Measurements from ENCODE around the gene CDH2.

CDH2 gene

GRCh38 chr18:28167835-28168349 is 9.0 kb downstream of the CDH2 start:
- no peak for DNase-seq

DNA sequence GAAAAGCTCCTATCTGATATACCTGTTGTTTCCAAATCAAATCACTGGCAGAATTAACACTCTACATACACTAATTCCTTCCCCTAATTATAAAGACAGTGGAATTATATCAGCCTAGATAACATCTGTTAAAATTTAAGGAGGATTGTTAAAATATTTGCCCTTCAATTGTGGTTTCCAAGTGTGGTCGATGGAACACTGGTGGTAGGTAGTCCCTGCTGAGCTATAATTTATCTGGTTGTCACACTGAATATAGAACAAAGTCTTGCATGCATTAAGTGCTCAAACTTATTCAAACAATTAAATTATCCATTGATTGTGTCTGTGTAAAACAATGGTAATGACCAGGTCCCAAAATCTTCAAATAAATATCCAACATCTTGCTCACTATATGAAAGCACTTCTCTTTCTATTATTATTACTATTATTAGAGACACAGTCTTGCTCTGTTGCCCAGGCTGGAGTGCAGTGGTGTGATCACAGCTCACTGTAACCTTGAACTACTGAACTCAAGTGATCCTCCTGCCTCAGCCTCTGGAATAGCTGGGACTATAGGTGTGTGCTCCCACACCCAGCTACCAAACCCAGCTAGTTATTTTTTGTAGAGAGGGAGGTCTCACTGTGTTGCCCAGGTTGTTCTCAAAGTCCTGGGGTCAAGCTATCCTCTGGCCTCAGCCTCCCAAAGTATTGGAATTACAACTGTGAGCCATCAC is 12.0 kb downstream of the CDH2 start:
- DNase-seq = no peak

DNA sequence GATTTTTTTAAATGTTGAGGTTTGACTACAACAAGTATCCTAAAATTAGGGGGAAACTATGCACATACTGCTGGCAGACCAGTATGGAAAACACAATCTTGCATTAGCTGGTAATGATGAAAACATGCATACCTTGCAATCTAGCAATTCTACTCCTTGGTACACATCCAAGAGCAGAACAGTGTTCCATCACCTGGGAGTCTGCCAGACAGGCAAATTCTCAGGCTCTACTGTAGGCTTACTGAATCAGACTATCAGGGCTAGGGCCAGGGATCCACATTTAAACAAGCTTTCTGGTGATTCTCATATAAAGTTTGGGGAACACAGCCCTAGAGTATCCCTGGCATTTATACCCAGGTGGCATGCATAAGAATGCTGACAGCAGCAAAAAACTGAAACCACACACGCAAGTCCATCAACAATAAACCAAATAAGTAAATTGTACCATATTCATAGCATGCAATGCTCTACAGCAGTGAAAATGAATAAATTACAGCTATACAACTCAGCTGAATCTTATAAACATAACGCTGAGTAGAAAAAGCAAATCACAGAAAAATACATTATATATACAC is 13.6 kb downstream of the CDH2 start:
- DNase-seq = no peak

DNA sequence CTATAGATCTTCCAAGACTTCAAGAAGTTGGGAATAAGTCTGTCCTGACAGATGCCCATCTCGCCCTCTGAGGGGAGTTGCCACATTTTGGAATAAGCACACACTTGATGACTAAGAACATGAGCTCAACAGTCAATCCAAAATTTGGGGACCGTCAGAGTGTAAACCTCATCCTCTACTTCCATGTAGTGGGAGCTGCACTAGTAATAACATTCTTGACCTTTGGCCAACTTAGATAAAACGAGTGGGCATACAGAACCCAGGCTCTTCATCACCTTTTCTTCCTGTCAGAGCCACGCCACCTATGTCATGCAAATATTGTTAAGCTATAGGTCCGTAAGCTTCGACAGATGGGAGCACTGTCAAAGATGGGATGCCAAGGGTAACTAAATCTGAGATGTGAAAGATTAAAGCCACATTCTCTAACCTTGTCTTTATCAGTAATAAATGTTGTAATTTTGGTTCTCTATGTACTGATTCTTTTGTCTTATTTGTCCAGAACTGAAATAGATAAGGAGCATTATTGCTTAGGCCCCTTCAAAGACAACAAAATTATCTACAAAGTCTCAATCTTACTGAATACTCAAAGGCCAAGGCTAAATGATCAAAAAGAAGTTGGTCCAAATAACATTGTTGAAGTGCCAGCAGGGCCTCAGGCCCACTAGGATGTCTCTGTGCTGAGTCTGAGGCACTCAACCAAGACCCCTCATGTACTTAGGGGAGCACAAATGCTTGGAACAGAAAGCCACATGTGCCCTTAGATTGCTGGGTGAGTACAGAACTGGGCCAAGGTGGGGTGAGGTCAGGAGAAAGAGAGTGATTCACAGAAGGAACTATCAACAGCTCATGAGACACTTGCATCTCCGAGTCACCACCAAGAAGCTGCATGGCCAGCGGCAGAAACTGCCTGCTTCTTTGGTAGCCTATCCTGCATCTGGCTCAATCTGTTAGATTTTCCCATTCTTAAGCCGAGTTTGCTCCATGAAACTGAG is 15.0 kb downstream of the CDH2 start:
- DNase-seq = no peak

GRCh38 chr18:28159055-28159454 is 17.9 kb downstream of the CDH2 start:
- no peak for DNase-seq

DNA sequence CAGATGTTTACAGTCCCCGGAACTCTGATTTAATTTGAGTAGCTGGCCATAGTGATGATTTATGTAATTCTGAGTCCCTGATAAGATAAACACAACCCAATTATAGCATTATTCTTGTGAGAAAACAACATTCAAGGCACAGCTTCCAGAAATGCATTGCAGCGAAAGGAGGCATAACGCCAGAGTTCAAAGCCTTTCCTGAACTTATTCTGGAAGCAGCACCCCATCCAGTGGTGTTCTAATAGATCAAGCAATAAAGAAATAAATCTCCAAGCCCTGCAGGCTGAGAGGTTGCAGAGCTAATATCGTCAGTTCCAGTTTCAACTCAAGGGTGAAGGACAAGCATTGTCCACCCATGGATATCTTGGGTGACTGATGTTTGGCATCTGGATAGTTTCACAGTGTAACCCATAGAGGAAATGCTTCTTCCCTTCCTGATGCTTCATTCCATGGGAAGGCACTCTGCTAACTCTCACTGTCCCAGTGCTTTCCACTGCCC is 18.8 kb downstream of the CDH2 start:
- DNase-seq = no peak

DNA sequence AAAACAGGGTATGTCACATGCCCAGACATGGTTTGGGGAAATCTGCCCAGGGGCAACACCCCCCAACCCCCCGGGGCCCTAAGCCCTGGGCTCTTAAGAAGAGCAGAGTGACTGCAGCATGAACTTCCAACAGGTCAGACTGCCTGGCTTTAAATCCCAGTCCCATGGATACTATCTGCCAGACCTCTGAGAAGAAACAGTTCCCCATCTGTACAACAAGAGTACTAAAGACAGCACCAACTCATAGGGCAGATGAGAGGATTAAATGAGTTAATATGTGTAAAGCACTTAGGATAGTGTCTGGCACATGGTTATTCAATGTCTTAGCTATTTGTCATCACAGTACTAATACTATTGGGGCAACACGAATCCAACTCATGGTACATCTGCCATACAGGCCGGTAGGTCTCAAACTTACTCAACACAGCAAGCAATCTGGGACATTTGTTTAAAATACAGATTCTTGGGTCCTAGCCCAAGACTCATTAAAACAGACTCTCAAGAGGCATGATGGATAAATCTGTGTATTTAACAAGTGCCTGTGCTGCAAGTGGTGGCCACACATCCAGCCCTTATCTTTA is 23.4 kb downstream of the CDH2 start:
- no peak for DNase-seq

GRCh38 chr18:28152754-28153153 is 24.2 kb downstream of the CDH2 start:
- DNase-seq = no peak

DNA sequence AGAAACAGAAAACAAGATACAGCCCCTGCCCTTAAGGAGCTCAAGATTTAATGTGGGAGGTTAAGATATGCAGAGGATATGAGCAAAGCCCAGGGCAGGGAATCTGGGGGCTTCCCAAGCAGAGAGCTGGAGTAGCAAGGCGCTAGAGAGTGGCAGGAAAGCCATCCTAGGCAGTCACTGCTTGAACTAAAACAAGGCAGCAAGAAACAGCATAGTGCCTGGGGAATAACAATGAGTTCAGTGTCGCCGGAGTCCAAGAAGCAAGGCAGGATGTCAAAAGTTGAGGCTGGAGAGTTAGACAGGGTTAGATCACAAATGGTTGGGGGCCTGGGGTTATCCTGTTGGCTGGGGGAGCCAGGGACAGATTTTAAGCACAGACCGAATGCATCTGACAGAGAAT is 24.6 kb downstream of the CDH2 start:
- DNase-seq = no peak

DNA sequence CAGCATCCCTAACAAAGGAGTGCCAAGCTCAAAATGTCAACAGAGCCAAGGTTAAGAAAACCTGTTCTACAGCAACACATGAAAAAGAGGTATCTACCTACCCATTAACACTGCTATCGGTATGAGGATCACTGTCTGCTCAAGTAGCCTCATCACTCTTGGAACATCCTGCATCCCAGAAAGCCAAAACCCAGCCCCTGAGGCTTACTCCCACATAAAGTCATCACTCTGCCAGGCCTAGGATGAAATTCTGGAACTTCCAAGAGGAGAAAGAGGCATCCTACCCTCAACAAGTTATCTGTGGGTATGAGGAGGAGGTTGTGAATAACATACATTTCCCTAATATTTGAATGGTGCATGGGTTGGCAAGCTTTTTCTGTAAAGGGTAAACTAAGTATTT is 25.5 kb downstream of the CDH2 start:
- no peak for DNase-seq

GRCh38 chr18:28150925-28151324 is 26.0 kb downstream of the CDH2 start:
- DNase-seq = no peak

DNA sequence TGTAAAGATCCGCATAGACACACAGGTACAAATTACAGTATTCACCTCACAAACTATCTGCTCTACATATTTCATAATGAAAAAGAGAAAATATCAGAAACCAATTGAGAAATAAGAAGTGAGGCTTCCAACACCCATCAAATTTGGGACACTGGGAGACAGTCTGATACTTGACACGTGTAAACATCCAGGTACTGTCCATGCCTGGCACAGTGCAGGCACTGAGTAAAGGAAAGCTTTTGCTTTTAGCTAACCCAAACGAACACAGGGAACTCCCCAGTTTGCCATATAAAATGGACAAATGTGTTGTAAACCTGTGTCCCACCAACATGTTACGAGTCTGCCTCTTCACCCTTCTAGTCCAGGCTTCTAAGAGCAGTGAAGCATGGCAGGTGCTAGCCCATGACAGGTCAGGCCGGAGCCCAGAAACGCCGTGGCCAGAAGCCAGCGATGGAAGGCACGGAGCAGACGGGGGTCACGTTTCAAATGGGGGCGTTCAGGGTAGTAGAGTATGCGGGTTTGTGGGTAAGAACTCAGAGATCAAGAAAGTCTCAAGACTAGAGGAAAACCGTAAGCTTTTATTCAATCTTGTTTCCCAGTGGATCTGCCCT is 27.0 kb downstream of the CDH2 start:
- DNase-seq = no peak

- DNase-seq = peak; percentile 26
Measured at GRCh38 chr18:28147674-28148171, 29.2 kb downstream of the CDH2 start.

DNA sequence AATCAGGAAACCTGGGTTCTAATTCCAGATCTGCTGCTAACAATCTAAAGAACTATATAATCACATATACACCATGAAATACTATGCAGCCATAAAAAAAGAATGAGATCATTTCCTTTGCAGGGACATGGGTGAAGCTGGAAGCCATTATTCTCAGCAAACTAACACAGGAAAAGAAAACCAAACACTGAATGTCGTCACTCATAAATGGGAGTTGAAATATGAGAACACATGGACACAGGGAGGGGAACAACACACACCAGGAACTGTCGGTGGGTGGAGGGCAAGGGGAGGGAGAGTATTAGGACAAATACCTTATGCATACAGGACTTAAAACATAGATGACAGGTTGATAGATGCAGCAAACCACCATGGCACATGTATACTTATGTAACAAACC is 33.2 kb downstream of the CDH2 start:
- DNase-seq = no peak

- DNase-seq = no peak
Measured at GRCh38 chr18:28138816-28139215, 38.1 kb downstream of the CDH2 start.

- DNase-seq = peak; percentile 3
Measured at GRCh38 chr18:28136071-28136470, 40.9 kb downstream of the CDH2 start.

- no peak for DNase-seq
Measured at GRCh38 chr18:28134774-28135173, 42.2 kb downstream of the CDH2 start.

DNA sequence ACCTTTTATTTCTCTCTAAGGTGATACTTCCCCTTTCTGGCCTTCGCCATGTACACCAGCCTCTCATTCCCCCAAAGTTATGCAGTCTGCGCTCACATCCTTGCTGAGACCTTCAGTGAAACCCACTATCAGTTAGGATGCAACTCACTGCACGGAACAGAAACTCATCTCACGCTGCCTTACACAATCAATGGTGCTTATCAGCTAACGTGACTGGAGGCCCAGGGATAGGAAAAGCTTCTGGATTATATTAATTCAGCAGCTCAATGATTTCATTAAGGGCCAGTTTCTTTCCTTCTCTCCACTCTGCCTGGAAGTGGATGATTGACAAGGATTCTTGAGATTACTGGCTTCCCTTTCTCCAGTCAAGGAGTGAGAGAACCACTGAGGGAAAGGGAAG is 44.8 kb downstream of the CDH2 start:
- no peak for DNase-seq

DNA sequence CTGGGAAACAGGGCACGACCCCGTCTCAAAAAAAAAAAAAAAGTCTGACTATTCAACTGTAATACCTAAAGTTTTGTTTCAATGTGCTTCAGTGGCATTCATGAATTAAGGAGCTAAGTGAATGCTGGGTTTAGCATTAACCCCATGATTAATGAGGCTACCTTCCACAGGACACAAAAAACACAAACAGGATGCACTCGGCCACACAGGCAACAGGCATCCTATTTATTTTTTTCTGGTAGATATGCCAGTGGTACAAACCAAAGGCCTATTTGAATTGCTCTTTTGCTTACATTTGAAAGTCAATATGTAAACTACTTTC is 48.3 kb downstream of the CDH2 start:
- DNase-seq = no peak

GRCh38 chr18:28127763-28128658 is 48.9 kb downstream of the CDH2 start:
- no peak for DNase-seq

DNA sequence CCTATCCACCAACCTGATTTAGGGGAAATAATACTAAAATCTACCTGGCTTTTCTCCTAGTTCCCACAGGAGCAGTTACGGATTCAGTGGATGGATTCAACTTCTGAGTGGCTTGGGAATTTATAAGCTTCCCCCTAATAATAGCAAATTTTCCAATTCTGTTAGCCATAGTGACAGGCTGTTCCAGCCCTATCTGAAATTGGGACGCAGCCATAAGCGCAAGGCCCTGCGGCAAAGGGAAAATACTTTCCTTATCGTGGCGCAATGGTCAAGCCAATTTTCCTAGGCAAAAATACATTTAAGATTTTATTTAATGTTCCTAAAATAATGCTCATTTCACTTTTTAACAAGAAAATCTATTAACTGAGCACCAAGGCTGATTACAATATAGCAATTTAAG is 49.7 kb downstream of the CDH2 start:
- DNase-seq = no peak

Data from hematopoietic multipotent progenitor cell treated with erythropoietin and hydrocortisone succinate and interleukin-3 and kit ligand, for 6 days (in vitro differentiated cells).